Osteocyte (in vitro differentiated cells): ENCODE data around the gene EPS8. TPM values are rescaled to one million over a fixed set of nuclear protein-coding genes. Genes with fewer than 3 reads are reported as not detected.

Source experiments
- DNase-seq: peaks from one replicate; pipeline ENCODE4 v3.0.0; 2021; ENCODE audit warnings: mixed read lengths; ENCODE audit not compliant: unreplicated experiment; ENCODE audit errors: extremely low spot score
- H3K27ac Mint-ChIP-seq: one replicate; pipeline ENCODE4 v1.8.0; 2021; ENCODE audit warnings: mild to moderate bottlenecking, mixed read lengths; ENCODE audit not compliant: unreplicated experiment
- H3K27me3 Mint-ChIP-seq: one replicate; pipeline ENCODE4 v1.8.0; 2021; ENCODE audit warnings: mixed read lengths; ENCODE audit not compliant: unreplicated experiment
- H3K36me3 Mint-ChIP-seq: one replicate; pipeline ENCODE4 v1.8.0; 2021; ENCODE audit warnings: mixed read lengths; ENCODE audit not compliant: unreplicated experiment
- H3K4me1 Mint-ChIP-seq: one replicate; pipeline ENCODE4 v1.8.0; 2021; ENCODE audit warnings: mixed read lengths; ENCODE audit not compliant: unreplicated experiment
- H3K4me3 Mint-ChIP-seq: one replicate; pipeline ENCODE4 v1.8.0; 2021; ENCODE audit warnings: mild to moderate bottlenecking, moderate library complexity, mixed read lengths; ENCODE audit not compliant: unreplicated experiment
- H3K9me3 Mint-ChIP-seq: one replicate; pipeline ENCODE4 v1.8.0; 2021; ENCODE audit warnings: mixed read lengths; ENCODE audit not compliant: unreplicated experiment
- CTCF ChIP-seq: fragments of 200-600 bp; sonication (generic); IDR thresholded peaks from 2 replicates; pipeline ENCODE4 v1.5.0; 2021; ENCODE audit warnings: antibody characterized with exemption, mild to moderate bottlenecking, moderate library complexity
- total RNA-seq: library from RNA; stranded (reverse); gene quantifications from 2 replicates; pipeline ENCODE4 v1.2.1, GENCODE V29; 2021

Gene EPS8
- total RNA-seq, 1 donor from 2014 or later: 308 TPM

- peak overlapping the region; percentile 6 for H3K27ac Mint-ChIP-seq
- no peaks in the 10 kb centered on the region for H3K27me3 Mint-ChIP-seq
- H3K4me3 Mint-ChIP-seq: no peak overlapping the region
- no peaks in the 10 kb centered on the region for H3K9me3 Mint-ChIP-seq
- DNase-seq: no peak
- no peak for TF ChIP-seq CTCF
- H3K4me1 Mint-ChIP-seq: peaks cover 82% of the 10 kb centered on the region
- H3K36me3 Mint-ChIP-seq: peaks cover 34% of the 10 kb centered on the region
Measured at GRCh38 chr12:15710860-15711510, 78.2 kb downstream of the EPS8 start.

GRCh38 chr12:15709551-15709950 lies 79.6 kb downstream of the EPS8 start:
- no peak for DNase-seq
- Mint-ChIP-seq H3K4me1 (peaks cover 84% of the 10 kb centered on the region), H3K27me3 (no peaks in the 10 kb centered on the region), H3K4me3 (no peak overlapping the region), H3K27ac (peak overlapping the region; percentile 73), H3K9me3 (no peaks in the 10 kb centered on the region), H3K36me3 (peaks cover 28% of the 10 kb centered on the region)
- TF ChIP-seq CTCF: no peak

- Mint-ChIP-seq H3K4me3 (no peak overlapping the region), H3K27me3 (no peaks in the 10 kb centered on the region), H3K4me1 (peaks cover 89% of the 10 kb centered on the region), H3K27ac (peak overlapping the region; percentile 73), H3K9me3 (no peaks in the 10 kb centered on the region), H3K36me3 (peaks cover 33% of the 10 kb centered on the region)
- DNase-seq: no peak
- TF ChIP-seq CTCF: no peak
Measured at GRCh38 chr12:15708396-15709076, 80.7 kb downstream of the EPS8 start.

GRCh38 chr12:15707516-15708199 lies 81.5 kb downstream of the EPS8 start:
- Mint-ChIP-seq H3K27me3 (no peaks in the 10 kb centered on the region), H3K4me1 (peaks cover 85% of the 10 kb centered on the region)
- DNase-seq: no peak

More at GRCh38 chr12:15707516-15708199, 81.5 kb downstream of the EPS8 start:
- Mint-ChIP-seq H3K36me3 (peaks cover 33% of the 10 kb centered on the region), H3K9me3 (no peaks in the 10 kb centered on the region), H3K27ac (peak overlapping the region; percentile 50), H3K4me3 (no peak overlapping the region)
- no peak for TF ChIP-seq CTCF
